GM23248 (cell line): ENCODE results near the gene COL10A1. TPM values are rescaled to one million over a fixed set of nuclear protein-coding genes. Genes with fewer than 3 reads are reported as not detected.

Source experiments
- DNase-seq: peaks from one replicate; pipeline ENCODE4 v3.0.0-alpha.2; 2015
- H2AFZ ChIP-seq: fragments of 200-600 bp; sonication (generic); 2 replicates; pipeline ENCODE4 v1.6.1; 2016; ENCODE audit warnings: antibody characterized with exemption
- H3F3A ChIP-seq: fragments of 200-600 bp; sonication (generic); 2 replicates; pipeline ENCODE4 v1.6.1; 2016; ENCODE audit warnings: mild to moderate bottlenecking, antibody characterized with exemption, mixed run types; ENCODE audit not compliant: insufficient read depth
- H3K27ac ChIP-seq: fragments of 200-600 bp; sonication (generic); 2 replicates; pipeline ENCODE4 v1.5.1; 2016; ENCODE audit warnings: mild to moderate bottlenecking
- H3K27me3 ChIP-seq: fragments of 200-600 bp; sonication (generic); replicated peaks from 2 replicates; pipeline ENCODE4 v1.6.1; 2016; ENCODE audit warnings: mild to moderate bottlenecking; ENCODE audit not compliant: insufficient read depth
- H3K36me3 ChIP-seq: fragments of 200-600 bp; sonication (generic); 2 replicates; pipeline ENCODE4 v1.6.1; 2016; ENCODE audit warnings: low read depth, mild to moderate bottlenecking
- H3K4me1 ChIP-seq: fragments of 200-600 bp; sonication (generic); 2 replicates; pipeline ENCODE4 v1.6.1; 2016; ENCODE audit warnings: mild to moderate bottlenecking; ENCODE audit not compliant: insufficient read depth
- H3K4me2 ChIP-seq: fragments of 200-600 bp; sonication (generic); one replicate; pipeline ENCODE4 v1.6.1; 2016; ENCODE audit warnings: mild to moderate bottlenecking; ENCODE audit not compliant: unreplicated experiment
- H3K4me3 ChIP-seq: fragments of 200-600 bp; sonication (generic); 2 replicates; pipeline ENCODE4 v1.5.1; 2016; ENCODE audit warnings: mild to moderate bottlenecking
- H3K79me2 ChIP-seq: fragments of 200-600 bp; sonication (generic); 2 replicates; pipeline ENCODE4 v1.6.1; 2016; ENCODE audit warnings: mild to moderate bottlenecking; ENCODE audit not compliant: insufficient read depth
- H3K9ac ChIP-seq: fragments of 200-600 bp; sonication (generic); 2 replicates; pipeline ENCODE4 v1.6.1; 2016; ENCODE audit warnings: mild to moderate bottlenecking
- H3K9me2 ChIP-seq: fragments of 200-600 bp; sonication (generic); 2 replicates; pipeline ENCODE4 v1.6.1; 2016; ENCODE audit warnings: mixed run types, mild to moderate bottlenecking, moderate library complexity; ENCODE audit not compliant: insufficient read depth
- H3K9me3 ChIP-seq: fragments of 200-600 bp; sonication (generic); one replicate; pipeline ENCODE4 v1.6.1; 2017; ENCODE audit warnings: low read depth
- H4K20me1 ChIP-seq: fragments of 200-600 bp; sonication (generic); 2 replicates; pipeline ENCODE4 v1.6.0; 2016; ENCODE audit not compliant: insufficient read depth
- EZH2 ChIP-seq: fragments of 200-600 bp; sonication (generic); IDR thresholded peaks from 2 replicates; pipeline ENCODE4 v1.6.1; 2018; ENCODE audit warnings: antibody characterized with exemption, mild to moderate bottlenecking; ENCODE audit not compliant: insufficient read depth, poor library complexity, severe bottlenecking
- EZH2phosphoT487 ChIP-seq: fragments of 200-600 bp; sonication (generic); IDR thresholded peaks from 2 replicates; pipeline ENCODE4 v1.6.1; 2018; ENCODE audit warnings: antibody characterized with exemption, moderate library complexity, mild to moderate bottlenecking, low read depth; ENCODE audit not compliant: insufficient read depth
- WGBS, 2 experiments: methylation state at CpG; one replicate each; pipeline ENCODE4 v1.1.6; 2015 to 2017; ENCODE audit warnings: low lambda C conversion rate in 2 of 2, low coverage in 1 of 2; ENCODE audit errors: missing lambda C conversion rate in 2 of 2; 5-methylcytosine and 5-hydroxymethylcytosine counted together
- in situ Hi-C: fragments of 300-500 bp; cut with MboI; formaldehyde crosslinking; loops from 2 replicates; pipeline ENCODE4 v1.15.0; 2020
- polyA plus RNA-seq: library from polyadenylated mRNA; unstranded; fragments of >200 nt; fragmentation: Nextera tagmentation; extraction: Ambion mirVana; gene quantifications from 2 replicates; pipeline ENCODE4 v1.2.1, GENCODE V29; 2016
- total RNA-seq: library from RNA; depleted of rRNA; stranded (reverse); fragments of >200 nt; shearing (Covaris generic); gene quantifications from 2 replicates; pipeline ENCODE4 v1.2.3, GENCODE V29; 2014

Gene COL10A1
- total and polyA plus RNA-seq, 2 experiments from 2014 or later, result 0.95 to 1.7 TPM

- TF ChIP-seq EZH2, result no peak
- no peak for TF ChIP-seq EZH2phosphoT487
- DNase-seq, result no peak
- in situ Hi-C loops, result no loop called here
These were observed 37.0 kb downstream of the COL10A1 start for GRCh38 chr6:116088946-116089345.

DNA sequence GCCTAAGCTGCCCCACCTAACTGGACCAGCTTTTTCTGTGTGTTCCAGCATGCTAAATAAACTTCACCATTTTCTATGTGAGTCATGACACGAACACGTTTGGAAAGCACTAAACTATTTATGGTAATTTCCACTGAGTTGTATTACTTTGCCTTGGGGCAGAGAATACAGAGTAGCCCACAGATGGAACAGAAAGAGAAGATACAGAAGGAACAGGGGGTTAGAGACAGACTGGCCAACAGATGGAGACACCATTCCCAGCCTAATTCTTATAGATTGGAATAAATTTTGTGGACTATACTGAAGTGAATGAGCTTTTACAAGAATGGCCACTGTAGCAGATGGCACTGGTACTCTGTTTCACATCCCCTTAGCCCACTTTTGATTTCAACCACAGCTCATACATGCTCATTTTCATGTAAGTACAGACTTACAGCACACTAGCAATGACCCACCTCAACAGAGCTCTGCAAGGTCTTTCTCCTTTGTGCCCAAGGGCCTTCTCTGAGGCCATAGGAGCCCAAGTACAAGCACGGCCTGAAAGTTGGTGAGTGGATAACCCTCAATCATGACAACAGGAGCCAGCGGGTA lies 38.4 kb downstream of the COL10A1 start:
- no peaks in the 10 kb centered on the region for H4K20me1 ChIP-seq
- H3K9ac ChIP-seq, result no peak overlapping the region
- H3K27me3 ChIP-seq, result no peaks in the 10 kb centered on the region
- H3K9me3 ChIP-seq, result no peaks in the 10 kb centered on the region
- no peak overlapping the region for H3K27ac ChIP-seq
- TF ChIP-seq EZH2 (no peak), EZH2phosphoT487 (no peak)
- in situ Hi-C loops, result no loop called here
- H3K4me1 ChIP-seq, result peaks cover 10% of the 10 kb centered on the region
- no peaks in the 10 kb centered on the region for H3F3A ChIP-seq
- no peaks in the 10 kb centered on the region for H3K9me2 ChIP-seq
- peak; percentile 73 for DNase-seq
- no peaks in the 10 kb centered on the region for H3K79me2 ChIP-seq
- peak overlapping the region; percentile 64 for H2AFZ ChIP-seq
- H3K36me3 ChIP-seq, result no peaks in the 10 kb centered on the region
- no peak overlapping the region for H3K4me2 ChIP-seq
- no peak overlapping the region for H3K4me3 ChIP-seq
- WGBS, 2 experiments, result 37 to 44% methylated on average over 4 of the region's 4 CpGs

More at GRCh38 chr6:116088946-116089345, 37.0 kb downstream of the COL10A1 start:
- Histone ChIP-seq H3K9ac (no peak overlapping the region), H3K4me2 (no peak overlapping the region), H3K36me3 (no peaks in the 10 kb centered on the region), H3K4me3 (no peak overlapping the region), H3K9me3 (no peaks in the 10 kb centered on the region), H3K27me3 (no peaks in the 10 kb centered on the region), H3K27ac (no peak overlapping the region), H2AFZ (no peak overlapping the region), H3K4me1 (peaks cover 10% of the 10 kb centered on the region), H3K9me2 (no peaks in the 10 kb centered on the region), H3K79me2 (no peaks in the 10 kb centered on the region), H3F3A (no peaks in the 10 kb centered on the region), H4K20me1 (no peaks in the 10 kb centered on the region)

DNA sequence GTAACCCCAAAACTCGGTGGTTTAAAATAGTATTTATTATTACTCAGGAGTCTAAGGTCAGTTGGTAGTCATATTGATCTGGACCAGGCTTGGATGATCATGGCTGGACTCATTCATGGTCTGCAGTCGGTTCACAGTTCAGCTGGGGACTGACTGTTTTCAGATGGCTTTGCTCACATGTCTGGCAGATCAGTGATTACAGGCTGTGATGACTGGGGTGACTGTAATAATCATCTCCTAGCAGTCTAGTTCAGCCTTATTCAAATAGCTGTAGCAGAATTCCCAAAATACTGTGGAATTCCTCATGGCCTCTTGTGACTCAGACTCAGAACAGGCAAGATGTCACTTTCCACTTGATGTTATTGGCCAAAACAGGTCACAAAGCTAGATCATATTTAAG lies 41.6 kb downstream of the COL10A1 start:
- in situ Hi-C loops, result no loop called here
- Histone ChIP-seq H3F3A (no peaks in the 10 kb centered on the region), H3K27ac (no peak overlapping the region), H3K4me2 (no peak overlapping the region), H3K79me2 (no peaks in the 10 kb centered on the region), H3K9me2 (no peaks in the 10 kb centered on the region), H3K4me3 (no peak overlapping the region), H2AFZ (no peak overlapping the region), H3K36me3 (no peaks in the 10 kb centered on the region), H3K9ac (no peak overlapping the region), H3K27me3 (no peaks in the 10 kb centered on the region), H3K9me3 (no peaks in the 10 kb centered on the region), H3K4me1 (peaks cover 10% of the 10 kb centered on the region), H4K20me1 (no peaks in the 10 kb centered on the region)
- 19 to 27% methylated on average over 2 of the region's 2 CpGs for WGBS, 2 experiments
- DNase-seq, result no peak
- no peak for TF ChIP-seq EZH2
- no peak for TF ChIP-seq EZH2phosphoT487

DNA sequence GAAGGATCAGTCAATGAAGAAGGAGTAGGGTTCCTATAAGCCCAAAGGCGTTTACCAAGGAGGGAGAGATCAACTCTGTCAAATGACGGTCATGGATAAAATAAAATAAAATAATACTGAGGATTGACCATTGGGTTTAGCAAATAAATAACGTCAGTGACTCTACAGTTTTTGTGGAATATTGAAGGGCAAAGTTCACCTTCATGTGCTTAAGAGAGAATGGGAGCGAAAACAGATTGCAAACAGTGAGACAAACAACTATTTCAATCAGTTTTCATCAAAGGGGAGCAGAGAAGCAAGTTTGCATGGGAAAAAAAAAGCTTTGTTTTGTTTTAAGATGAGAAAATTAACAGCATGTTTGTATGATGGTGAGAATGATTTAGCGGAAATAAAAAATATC lies 42.9 kb downstream of the COL10A1 start:
- TF ChIP-seq EZH2, result no peak
- TF ChIP-seq EZH2phosphoT487, result no peak
- in situ Hi-C loops, result no loop called here
- Histone ChIP-seq H3K4me1 (peaks cover 10% of the 10 kb centered on the region), H4K20me1 (no peaks in the 10 kb centered on the region), H3K9me2 (no peaks in the 10 kb centered on the region), H3K79me2 (no peaks in the 10 kb centered on the region), H3K4me2 (no peak overlapping the region), H3K9me3 (no peaks in the 10 kb centered on the region), H3F3A (no peaks in the 10 kb centered on the region), H3K27ac (no peak overlapping the region), H3K36me3 (no peaks in the 10 kb centered on the region), H3K9ac (no peak overlapping the region), H3K4me3 (no peak overlapping the region), H3K27me3 (no peaks in the 10 kb centered on the region), H2AFZ (no peak overlapping the region)
- 71 to 80% methylated on average over 5 of the region's 5 CpGs for WGBS, 2 experiments
- no peak for DNase-seq

- Histone ChIP-seq H3K9me2 (no peaks in the 10 kb centered on the region), H4K20me1 (no peaks in the 10 kb centered on the region), H3K79me2 (no peaks in the 10 kb centered on the region), H3K4me3 (no peak overlapping the region), H2AFZ (no peak overlapping the region), H3F3A (no peaks in the 10 kb centered on the region), H3K9me3 (no peaks in the 10 kb centered on the region), H3K4me2 (no peak overlapping the region), H3K27me3 (no peaks in the 10 kb centered on the region), H3K9ac (no peak overlapping the region), H3K27ac (no peak overlapping the region), H3K36me3 (no peaks in the 10 kb centered on the region), H3K4me1 (peaks cover 4% of the 10 kb centered on the region; the same call in 1 of the 2 replicates)
- 93 to 100% methylated on average over 3 of the region's 3 CpGs for WGBS, 2 experiments
- DNase-seq, result no peak
- in situ Hi-C loops, result no loop called here
- no peak for TF ChIP-seq EZH2phosphoT487
- TF ChIP-seq EZH2, result no peak
These were observed 47.0 kb downstream of the COL10A1 start for GRCh38 chr6:116078945-116079344.
